PC-9 (cell line): ENCODE results near the gene DCTD.

ENCODE experiments used
- CTCF ChIP-seq: fragments of 200-600 bp; sonication (generic); conservative IDR thresholded peaks from 2 replicates; pipeline ENCODE4 v1.6.1; 2017; ENCODE audit warnings: mixed run types, antibody characterized with exemption, mild to moderate bottlenecking, moderate library complexity
- EZH2 ChIP-seq: fragments of 200-600 bp; sonication (generic); IDR thresholded peaks from 2 replicates; pipeline ENCODE4 v1.8.0; 2017; ENCODE audit warnings: antibody characterized with exemption, low read depth

DNA sequence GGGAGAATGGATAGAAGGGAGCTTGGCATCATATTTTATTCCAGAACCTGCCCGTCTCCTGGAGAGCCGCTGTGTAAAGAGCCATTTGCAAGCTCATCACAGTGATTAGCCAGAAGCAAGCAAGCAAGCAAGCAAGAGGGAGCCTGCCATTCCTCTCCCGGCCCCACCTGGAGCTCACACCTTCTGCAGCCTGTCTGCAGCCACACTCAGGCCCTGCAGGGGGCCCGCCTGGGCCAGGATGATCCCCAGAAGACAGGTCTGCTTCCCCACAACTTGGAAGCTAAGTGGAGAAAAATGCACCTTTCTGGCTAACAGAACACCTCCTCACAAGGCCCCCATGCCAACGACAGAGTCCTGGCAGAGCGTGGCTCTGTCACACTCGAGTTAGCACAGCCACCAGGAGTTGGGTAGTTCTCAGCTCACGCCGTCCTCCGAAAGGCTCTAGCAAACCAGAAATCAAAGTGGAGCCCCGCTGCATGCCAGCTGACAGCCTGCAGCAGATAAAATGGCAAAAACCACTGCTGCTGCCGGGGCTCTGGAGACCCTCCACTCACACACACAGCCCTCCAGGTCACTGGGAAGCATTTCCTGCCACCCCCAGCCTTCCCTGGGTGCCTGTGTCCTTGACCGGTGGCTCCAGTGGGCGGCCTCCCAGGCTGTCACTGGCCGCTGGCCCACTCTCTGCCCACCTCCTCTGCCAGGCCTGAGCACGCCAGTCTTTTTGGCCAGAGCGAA is 54.9 kb downstream of the DCTD start:
- TF ChIP-seq CTCF = no peak
- TF ChIP-seq EZH2 = no peak
